Upper lobe of left lung (tissue), 6 donors: ENCODE data around the gene METTL23. TPM values are rescaled to one million over a fixed set of nuclear protein-coding genes. Genes with fewer than 3 reads are reported as not detected.
"Not testable (repeated sequence)": the region's sequence is repeated elsewhere in the genome, so short reads cannot be mapped to it uniquely, and the experiment has no call there.

Experiments used
- ATAC-seq, 2 donors: fragments of 200-7000 bp; cut with Tn5 transposase; one replicate each; pipeline ENCODE4 v1.9.1; 2022; ENCODE audit warnings: mild to moderate bottlenecking in 2 of 2, moderate library complexity in 2 of 2; ENCODE audit not compliant: low FRiP score in 2 of 2
- DNase-seq, 2 donors: peaks; one replicate each; pipeline ENCODE4 v3.0.0-alpha.2; 2019 to 2020
- H3K27ac ChIP-seq, 4 donors: fragments of 200-600 bp; sonication (generic); one replicate each; pipeline ENCODE4 v1.5.1; 2016 to 2019
- H3K27me3 ChIP-seq, 4 donors: fragments of 200-600 bp; sonication (generic); one replicate each; pipeline ENCODE4 v1.5.1; 2017 to 2019
- H3K36me3 ChIP-seq, 4 donors: fragments of 200-600 bp; sonication (generic); one replicate each; pipeline ENCODE4 v1.5.1; 2016 to 2019
- H3K4me1 ChIP-seq, 4 donors: fragments of 200-600 bp; sonication (generic); one replicate each; pipeline ENCODE4 v1.5.1; 2018 to 2019
- H3K4me3 ChIP-seq, 4 donors: fragments of 200-600 bp; sonication (generic); one replicate each; pipeline ENCODE4 v1.5.1; 2017 to 2019; ENCODE audit warnings: mild to moderate bottlenecking in 2 of 4, moderate library complexity in 1 of 4
- H3K9me3 ChIP-seq, 4 donors: fragments of 200-600 bp; sonication (generic); one replicate each; pipeline ENCODE4 v1.5.1; 2018 to 2019
- EP300 ChIP-seq, 4 donors: sonication (generic); formaldehyde crosslinking; IDR thresholded peaks; one replicate each; pipeline ENCODE4 v1.5.1; 2017; ENCODE audit warnings: antibody characterized with exemption in 4 of 4, control low read depth in 2 of 4
- POLR2A ChIP-seq, 4 donors: fragments of 450-650 bp; IDR thresholded peaks; one replicate each; pipeline ENCODE4 v1.5.1; 2016 to 2017; ENCODE audit warnings: antibody characterized with exemption in 4 of 4, mild to moderate bottlenecking in 2 of 4
- POLR2AphosphoS5 ChIP-seq, 2 donors: sonication (generic); formaldehyde crosslinking; IDR thresholded peaks; one replicate each; pipeline ENCODE4 v1.5.1; 2017; ENCODE audit warnings: antibody characterized with exemption in 2 of 2
- WGBS, 2 donors: methylation state at CpG; one replicate each; pipeline ENCODE4 v1.1.5; 2017 to 2018; 5-methylcytosine and 5-hydroxymethylcytosine counted together
- total RNA-seq, 6 donors: library from RNA; depleted of rRNA in 4 of 6; stranded (reverse); fragments of >200 nt in 4 of 6; gene quantifications; one replicate each; pipeline versions ENCODE4 v1.1.0 to v1.2.1, GENCODE V29; 2016 to 2021
- TF ChIP-seq, protein P1 (sequence below), 6 experiments: fragments of 450-650 bp in 4 of 6; fragments of 200-600 bp in 2 of 6; sonication (generic) in 2 of 6; IDR thresholded peaks; one replicate each; pipeline ENCODE4 v1.5.1; 2016 to 2019; ENCODE audit warnings: antibody characterized with exemption in 6 of 6
- donor health status: DM: no; HTN: no; CAD: no; lungs with moderate emphysema.
- donor health status: DM: no; HTN: yes; CAD: no; lungs with severe emphysema.

Gene METTL23
- total RNA-seq, 6 donors from 2014 or later = 13.6 to 38.9 (median 28.3) TPM

DNA sequence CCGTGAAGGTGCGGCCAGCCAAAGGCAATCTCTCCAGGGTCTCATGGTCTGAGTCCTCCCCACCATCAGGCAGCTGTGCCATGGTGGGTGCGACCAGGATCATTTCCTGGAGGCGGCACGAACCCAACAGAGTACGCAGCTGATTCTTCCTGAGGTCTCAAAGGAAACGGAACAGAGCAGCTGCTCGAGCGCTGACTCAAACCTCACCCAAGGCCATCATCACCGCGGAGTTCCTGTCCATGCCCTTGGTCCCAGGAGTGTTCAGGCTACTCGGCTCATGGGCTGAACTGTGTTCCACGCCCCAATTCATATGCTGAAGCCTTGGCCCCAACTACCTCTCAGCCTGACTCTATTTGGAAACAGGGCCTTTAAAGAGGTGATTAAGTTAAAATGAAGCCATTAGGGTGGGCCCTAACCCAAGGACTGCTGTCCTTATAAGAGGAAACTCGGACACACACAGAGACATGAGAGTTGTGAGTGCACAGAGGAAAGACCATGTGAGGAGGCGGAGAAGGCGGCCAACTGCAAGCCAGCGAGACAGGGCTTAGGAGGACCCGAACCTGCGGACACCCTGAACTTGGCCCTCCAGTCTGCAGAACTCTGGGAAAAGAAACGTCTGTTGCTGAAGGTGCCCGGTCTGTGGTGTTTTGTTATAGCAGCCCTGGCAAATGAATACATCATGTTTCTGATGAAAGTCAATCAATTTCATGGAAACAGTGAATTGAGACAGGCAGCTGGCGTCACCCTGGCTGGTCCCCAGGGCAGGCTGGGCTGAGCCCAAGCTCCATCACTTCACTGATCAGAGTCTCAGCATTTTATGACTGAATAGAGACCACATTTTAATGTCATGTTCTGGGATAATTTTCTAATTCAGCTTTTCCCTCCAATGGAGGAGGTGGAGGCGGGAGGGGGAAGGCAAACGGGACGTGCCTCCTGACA is 29.6 kb upstream of the METTL23 start:
- Histone ChIP-seq H3K9me3 (no peaks in the 10 kb centered on the region), H3K27me3 (no peaks in the 10 kb centered on the region), H3K27ac (peak overlapping the region; percentile 42 to 88 (median 84)), H3K4me3 (no peak overlapping the region), H3K36me3 (no peaks in the 10 kb centered on the region), H3K4me1 (peaks cover 46 to 64% (median 55%) of the 10 kb centered on the region in 4 donors)
- TF ChIP-seq POLR2AphosphoS5 (IDR thresholded peaks at IDR 0.05) = peak; percentile 53 to 67
- TF ChIP-seq, protein P1, sequence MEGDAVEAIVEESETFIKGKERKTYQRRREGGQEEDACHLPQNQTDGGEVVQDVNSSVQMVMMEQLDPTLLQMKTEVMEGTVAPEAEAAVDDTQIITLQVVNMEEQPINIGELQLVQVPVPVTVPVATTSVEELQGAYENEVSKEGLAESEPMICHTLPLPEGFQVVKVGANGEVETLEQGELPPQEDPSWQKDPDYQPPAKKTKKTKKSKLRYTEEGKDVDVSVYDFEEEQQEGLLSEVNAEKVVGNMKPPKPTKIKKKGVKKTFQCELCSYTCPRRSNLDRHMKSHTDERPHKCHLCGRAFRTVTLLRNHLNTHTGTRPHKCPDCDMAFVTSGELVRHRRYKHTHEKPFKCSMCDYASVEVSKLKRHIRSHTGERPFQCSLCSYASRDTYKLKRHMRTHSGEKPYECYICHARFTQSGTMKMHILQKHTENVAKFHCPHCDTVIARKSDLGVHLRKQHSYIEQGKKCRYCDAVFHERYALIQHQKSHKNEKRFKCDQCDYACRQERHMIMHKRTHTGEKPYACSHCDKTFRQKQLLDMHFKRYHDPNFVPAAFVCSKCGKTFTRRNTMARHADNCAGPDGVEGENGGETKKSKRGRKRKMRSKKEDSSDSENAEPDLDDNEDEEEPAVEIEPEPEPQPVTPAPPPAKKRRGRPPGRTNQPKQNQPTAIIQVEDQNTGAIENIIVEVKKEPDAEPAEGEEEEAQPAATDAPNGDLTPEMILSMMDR (IDR thresholded peaks at IDR 0.05) = no peak
- TF ChIP-seq EP300 (IDR thresholded peaks at IDR 0.05) = peak in 1 of 4 donors; percentile 1
- no peak for TF ChIP-seq POLR2A (IDR thresholded peaks at IDR 0.05)
- WGBS, 2 donors = 76 to 83% methylated on average over 20 to 25 of the region's 25 CpGs
- ATAC-seq (peak in 1 of 2 donors; percentile 70), DNase-seq (no peak)

DNA sequence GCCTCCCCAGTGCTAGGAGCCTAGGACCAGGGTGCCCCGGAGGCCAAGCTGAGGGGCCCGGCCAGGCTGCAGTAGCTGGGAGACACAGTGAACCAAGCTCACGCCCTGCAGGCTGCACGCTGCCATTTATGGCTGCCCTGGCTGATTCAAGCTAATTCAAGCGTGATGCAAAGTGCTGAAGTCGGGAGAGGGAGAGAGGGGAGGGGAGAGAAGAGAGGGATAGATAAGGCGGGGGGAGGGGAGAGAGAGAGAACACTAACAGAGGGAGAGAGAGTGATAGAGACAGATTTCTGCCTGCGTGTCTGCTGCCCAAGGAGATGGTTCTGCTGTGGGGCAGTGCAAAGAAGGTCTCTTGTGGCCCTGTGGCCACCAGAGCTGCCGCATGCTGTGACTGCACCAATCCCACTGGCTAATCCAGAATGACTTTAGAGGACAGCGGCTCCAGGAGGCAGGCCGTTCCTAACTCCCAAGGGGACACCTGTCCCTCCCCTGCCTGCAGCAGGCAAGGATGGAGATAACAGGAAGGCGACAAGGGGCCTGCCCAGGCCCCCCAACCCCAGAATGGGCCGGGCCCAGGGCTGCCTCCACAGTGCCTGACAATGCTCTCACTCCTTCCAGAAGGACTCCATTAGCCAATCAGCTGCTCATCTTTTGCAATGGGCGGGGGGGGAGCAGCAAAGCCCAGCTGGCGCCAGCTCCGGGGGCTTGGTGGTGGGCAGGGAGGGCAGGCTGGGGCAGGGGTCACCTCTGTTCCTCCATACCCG is 28.8 kb upstream of the METTL23 start:
- H3K9me3 ChIP-seq = no peaks in the 10 kb centered on the region
- no peaks in the 10 kb centered on the region for H3K27me3 ChIP-seq
- DNase-seq (no peak), ATAC-seq (no peak)
- no peaks in the 10 kb centered on the region for H3K36me3 ChIP-seq
- H3K4me3 ChIP-seq = no peak overlapping the region
- H3K4me1 ChIP-seq = peaks cover 46 to 67% (median 55%) of the 10 kb centered on the region in 4 donors
- 69 to 81% methylated on average over 17 of the region's 17 CpGs for WGBS, 2 donors
- TF ChIP-seq, protein P1 (IDR thresholded peaks at IDR 0.05) = no peak
- peak overlapping the region; percentile 42 to 88 (median 84) for H3K27ac ChIP-seq

DNA sequence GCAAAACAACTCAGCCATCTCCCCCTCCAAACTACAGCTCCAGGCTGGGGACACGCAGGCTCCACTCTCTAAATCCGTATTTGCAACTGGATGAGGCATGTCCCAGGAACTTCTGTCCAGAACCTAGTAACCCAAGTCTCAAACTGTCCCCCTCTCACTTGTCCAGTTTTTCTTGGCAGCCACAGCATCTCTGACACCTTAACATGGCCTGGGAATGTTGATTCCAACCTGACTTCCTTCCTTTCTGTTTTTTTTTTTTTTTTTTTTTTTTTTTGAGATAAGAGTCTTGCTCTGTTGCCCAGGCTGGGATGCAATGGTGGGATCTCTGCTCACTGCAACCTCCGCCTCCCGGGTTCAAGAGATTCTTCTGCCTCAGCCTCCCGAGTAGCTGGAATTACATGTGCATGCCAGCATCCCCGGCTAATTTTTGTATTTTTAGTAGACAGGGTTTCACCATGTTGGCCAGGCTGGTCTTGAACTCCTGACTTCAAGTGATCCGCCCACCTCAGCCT is 28.1 kb upstream of the METTL23 start:
- not testable (repeated sequence) for H3K27me3 ChIP-seq, ATAC-seq, H3K9me3 ChIP-seq, H3K36me3 ChIP-seq, H3K4me3 ChIP-seq, DNase-seq
- 83 to 88% methylated on average over 7 of the region's 7 CpGs for WGBS, 2 donors
- peak overlapping the region; percentile 42 to 88 (median 84) for H3K27ac ChIP-seq
- H3K4me1 ChIP-seq = peaks cover 46 to 67% (median 55%) of the 10 kb centered on the region in 4 donors

DNA sequence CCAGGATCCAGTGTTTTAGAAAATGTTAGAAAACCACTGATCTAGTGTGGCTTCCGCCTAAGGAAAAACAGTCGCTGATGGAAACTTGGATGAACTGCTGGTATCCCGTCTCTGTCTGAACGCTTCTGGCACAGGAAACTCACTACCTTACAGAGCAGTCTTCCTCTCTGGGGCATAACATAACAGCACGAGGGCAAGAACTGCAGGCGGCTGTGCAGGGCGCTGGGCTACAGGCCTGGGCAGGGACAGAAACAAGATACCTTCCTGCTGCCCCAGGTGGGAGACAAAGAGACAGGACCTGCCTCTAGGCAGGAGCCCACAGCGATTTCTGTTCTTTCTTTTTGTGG is 26.4 kb upstream of the METTL23 start:
- peak in 1 of 2 donors; percentile 4 for ATAC-seq
- TF ChIP-seq, protein P1 (IDR thresholded peaks at IDR 0.05) = no peak
- TF ChIP-seq POLR2AphosphoS5 (IDR thresholded peaks at IDR 0.05) = no peak
- TF ChIP-seq EP300 (IDR thresholded peaks at IDR 0.05) = no peak
- TF ChIP-seq POLR2A (IDR thresholded peaks at IDR 0.05) = peak in 1 of 4 donors; percentile 3
- DNase-seq = no peak
- no peaks in the 10 kb centered on the region for H3K36me3 ChIP-seq
- no peak overlapping the region for H3K4me3 ChIP-seq
- 62 to 75% methylated on average over 6 to 8 of the region's 8 CpGs for WGBS, 2 donors
- peaks cover 46 to 67% (median 53%) of the 10 kb centered on the region in 4 donors for H3K4me1 ChIP-seq
- peak overlapping the region; percentile 81 to 88 (median 88) for H3K27ac ChIP-seq
- no peaks in the 10 kb centered on the region for H3K27me3 ChIP-seq
- no peaks in the 10 kb centered on the region for H3K9me3 ChIP-seq
